Measurements from ENCODE around the gene SH3BP5L.
"Not testable (repeated sequence)": the region's sequence is repeated elsewhere in the genome, so short reads cannot be mapped to it uniquely, and the experiment has no call there.

SH3BP5L gene

GRCh38 chr1:248808876-248809275, 16.8 kb downstream of the SH3BP5L start:
- no peak for DNase-seq

DNA sequence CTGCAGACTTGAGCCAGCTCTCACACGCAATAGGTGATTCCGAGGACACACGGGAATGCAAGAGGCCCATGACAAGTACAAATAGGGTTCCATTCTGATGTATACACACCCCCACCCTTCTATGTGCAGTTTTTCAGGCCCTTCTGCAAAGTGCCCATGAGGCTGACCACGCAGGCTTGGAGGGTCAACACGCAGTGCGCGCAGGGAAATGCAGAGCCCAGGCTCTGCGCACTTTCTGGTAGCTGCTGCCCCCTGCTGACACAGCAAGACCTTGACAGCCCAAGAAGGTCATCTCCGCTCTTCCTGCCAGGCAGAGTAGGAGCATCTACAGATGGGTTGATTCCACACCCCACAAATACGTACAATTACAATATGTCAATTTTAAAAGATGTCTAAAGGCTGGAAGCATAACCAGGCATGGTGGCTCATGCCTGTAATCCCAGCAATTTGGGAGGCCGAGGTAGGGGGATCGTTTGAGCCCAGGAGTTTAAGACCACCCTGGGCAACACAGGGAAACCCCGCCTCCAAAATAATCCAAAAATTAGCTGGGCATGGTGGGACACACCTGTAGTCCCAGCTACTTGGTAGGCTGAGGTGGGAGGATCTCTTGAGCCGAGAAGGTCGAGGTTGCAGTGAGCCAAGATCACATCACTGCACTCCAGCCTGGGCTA, 18.5 kb downstream of the SH3BP5L start:
- DNase-seq = peak; percentile 38

GRCh38 chr1:248805876-248806275, 19.8 kb downstream of the SH3BP5L start:
- no peak for DNase-seq

DNA sequence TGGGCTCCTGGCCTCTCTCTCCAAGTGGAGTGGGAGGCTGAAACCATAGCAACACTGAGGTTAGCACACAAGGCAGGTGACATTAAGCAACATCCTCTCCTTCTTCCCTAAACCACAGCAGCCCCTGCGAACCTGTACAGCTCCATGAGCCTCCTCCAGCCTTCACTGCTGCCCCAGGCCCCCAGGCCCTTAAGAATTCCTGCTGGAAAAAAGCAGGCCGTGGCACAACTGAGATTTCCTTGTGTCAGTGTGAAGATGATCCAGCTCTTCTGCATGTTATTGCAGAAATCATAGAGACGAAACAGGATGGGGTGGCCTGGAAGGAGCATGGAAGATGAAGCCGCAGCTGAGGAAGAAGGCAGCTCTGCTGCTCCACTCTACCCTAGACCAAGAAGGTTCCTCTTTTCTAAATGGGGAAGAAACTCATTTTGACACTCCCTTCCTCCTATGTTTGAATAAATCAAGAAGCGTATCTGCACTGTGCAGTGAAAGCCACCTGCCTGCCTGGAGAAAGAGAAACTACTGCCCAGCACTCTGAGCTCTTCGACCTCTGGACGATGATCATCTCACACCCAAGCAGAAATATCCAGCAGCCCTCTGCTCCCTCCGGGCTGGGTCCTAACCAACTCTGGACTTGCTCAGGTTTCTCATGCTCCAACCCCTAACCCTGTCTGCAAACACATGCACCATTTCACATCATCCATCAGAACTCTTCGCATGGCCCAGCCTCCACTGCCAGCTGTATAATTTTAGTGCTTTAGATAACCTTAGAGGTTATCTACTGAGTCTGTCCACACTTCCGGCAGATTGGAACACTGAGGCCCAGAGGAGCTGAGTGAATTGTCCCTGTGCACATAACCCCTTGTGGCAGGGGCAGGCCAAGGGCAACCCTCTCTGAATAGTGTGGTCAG, 20.7 kb downstream of the SH3BP5L start:
- DNase-seq = no peak

GRCh38 chr1:248803501-248803900, 22.2 kb downstream of the SH3BP5L start:
- DNase-seq = not testable (repeated sequence)

GRCh38 chr1:248802454-248802853, 23.3 kb downstream of the SH3BP5L start:
- no peak for DNase-seq

DNA sequence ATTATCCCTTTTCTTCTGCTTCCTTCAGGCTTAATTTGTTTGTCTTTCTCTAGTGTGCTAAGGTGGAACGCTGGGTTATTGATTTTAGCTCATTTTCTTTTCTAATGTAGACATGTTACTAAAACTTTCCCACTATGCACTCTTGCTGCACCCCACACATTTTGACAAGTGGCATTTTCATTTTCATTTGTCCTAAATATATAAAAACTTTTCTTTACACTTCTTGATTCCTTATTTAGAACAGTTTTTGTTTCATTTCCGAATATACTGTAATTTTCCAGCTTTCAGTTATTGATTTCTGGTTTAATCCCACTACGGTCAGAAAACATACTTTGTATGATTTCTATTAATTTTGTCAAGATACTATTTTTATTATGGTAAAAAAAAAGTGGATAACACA, 25.3 kb downstream of the SH3BP5L start:
- no peak for DNase-seq

- DNase-seq = no peak
Measured at GRCh38 chr1:248798791-248799190, 26.9 kb downstream of the SH3BP5L start.

DNA sequence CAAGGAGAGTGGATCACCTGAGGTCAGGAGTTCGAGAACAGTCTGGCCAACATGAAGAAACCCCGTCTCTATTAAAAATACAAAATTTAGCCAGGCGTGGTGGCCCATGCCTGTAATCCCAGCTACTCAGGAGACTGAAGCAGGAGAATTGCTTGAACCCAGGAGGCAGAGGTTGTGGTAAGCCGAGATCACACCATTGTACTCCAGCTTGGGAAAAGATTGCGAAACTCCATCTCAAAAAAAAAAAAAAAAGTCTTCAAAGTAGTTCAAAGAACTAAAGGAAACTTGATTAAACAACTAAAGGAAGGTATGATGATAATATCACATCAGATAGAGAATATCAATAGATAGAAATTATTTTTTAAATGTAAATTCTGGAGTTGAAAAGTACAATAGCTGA, 31.1 kb downstream of the SH3BP5L start:
- DNase-seq = not testable (repeated sequence)

GRCh38 chr1:248793592-248793991, 32.1 kb downstream of the SH3BP5L start:
- DNase-seq = no peak

GRCh38 chr1:248792342-248792741, 33.4 kb downstream of the SH3BP5L start:
- no peak for DNase-seq

DNA sequence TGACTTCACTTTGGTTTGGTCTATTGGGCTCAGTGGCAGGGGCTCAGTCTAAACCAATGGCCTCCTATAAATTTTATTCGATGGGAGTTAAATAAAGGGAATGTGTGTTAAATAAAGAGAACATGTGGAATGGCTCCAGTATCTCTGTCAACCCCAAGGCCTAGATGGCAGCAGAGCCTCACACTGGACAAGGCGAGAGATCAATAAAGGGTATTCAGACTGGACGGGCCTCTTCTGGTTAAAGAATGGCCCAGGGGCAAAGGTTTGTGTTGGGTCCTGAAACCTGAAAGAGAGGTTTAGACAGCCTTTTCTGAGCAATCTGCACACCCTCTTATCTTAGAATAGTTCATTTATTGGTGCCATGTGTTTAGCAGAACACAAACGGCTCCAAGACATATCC, 34.7 kb downstream of the SH3BP5L start:
- no peak for DNase-seq

- no peak for DNase-seq
Measured at GRCh38 chr1:248790456-248790855, 35.3 kb downstream of the SH3BP5L start.

GRCh38 chr1:248789337-248789736, 36.4 kb downstream of the SH3BP5L start:
- not testable (repeated sequence) for DNase-seq

DNA sequence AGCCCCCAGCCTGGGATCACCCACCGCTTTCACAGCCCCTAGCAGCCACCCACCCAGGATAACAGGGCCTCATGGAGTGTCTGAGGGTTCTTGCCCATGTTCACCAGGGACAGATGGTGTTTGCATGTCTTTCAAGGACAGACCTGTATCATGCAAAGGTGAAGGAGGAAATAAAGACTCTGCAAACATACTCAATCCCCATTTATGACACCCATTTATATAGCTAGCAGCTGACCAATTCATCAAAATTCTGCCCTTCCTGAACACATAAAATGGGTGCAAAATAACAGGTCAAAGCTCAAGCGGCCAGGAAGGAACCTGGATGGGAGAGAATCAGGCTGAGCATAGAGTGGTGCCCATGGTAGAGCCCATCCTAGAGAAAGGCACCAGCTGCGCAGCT, 37.4 kb downstream of the SH3BP5L start:
- no peak for DNase-seq

- DNase-seq = no peak
Measured at GRCh38 chr1:248787430-248787829, 38.3 kb downstream of the SH3BP5L start.

DNA sequence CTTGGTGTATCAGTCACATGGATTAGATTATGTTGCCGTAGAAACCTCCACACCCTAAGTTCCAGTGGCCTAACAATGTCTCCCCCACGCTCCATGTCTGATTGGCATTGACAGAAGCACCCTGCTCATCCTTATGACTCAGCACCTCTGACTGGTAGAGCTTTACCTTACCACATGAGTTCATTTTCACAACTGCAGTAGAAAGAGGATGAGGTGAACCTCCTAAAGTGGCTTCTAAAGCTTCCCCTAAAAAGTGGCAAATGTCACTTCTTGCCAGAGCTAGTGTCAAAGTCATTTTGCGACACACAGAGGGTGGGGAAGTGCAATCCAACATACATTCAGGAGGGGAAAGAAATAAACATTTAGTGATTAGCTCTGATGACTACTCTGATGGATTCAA, 39.6 kb downstream of the SH3BP5L start:
- DNase-seq = no peak

DNA sequence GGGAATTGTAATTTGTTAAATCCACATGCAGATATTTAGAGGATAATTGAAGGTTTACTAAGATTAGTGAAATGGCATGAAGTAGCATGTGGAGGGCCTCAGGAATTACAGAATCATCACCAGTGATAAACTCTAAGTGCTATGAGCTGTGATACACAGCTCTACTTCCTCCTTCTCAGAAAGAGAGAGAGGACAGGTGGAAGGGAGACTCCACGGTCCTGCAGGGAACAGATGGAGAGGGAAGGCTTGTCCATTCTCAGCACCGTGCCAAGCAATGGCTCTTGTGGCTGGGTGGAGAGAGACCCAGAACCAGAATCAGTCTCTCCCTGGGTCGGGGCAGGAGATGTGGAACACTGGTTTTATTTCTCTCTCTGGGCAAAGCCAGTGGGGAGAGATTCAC, 42.3 kb downstream of the SH3BP5L start:
- no peak for DNase-seq

GRCh38 chr1:248782416-248783141, 43.1 kb downstream of the SH3BP5L start:
- DNase-seq = no peak

GRCh38 chr1:248779350-248779749, 46.4 kb downstream of the SH3BP5L start:
- DNase-seq = no peak

GRCh38 chr1:248778906-248779305, 46.8 kb downstream of the SH3BP5L start:
- DNase-seq = no peak

DNA sequence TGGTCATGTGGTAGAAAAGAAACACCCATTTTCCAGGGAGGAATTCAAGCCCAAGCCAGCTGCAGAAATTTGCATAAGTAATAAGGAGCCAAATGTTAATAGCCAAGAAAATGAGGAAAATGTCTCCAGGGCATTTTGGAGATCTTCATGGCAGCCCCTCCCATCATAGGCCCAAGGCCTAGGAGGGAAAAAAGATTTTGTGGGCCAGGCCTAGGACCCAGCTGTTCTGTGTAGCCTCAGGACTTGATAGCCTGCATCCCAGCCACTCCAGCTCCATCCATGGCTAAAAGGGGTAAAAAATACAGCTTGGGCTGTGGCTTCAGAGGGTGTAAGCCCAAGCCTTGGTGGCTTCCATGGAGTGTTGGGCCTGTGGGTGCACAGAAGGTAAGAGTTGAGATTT, 48.7 kb downstream of the SH3BP5L start:
- no peak for DNase-seq

GRCh38 chr1:248775441-248775840, 50.3 kb downstream of the SH3BP5L start:
- DNase-seq = no peak
